ENCODE results near the gene MGAT4A. TPM values are rescaled to one million over a fixed set of nuclear protein-coding genes. Genes with fewer than 3 reads are reported as not detected.
"Not testable (repeated sequence)": the region's sequence is repeated elsewhere in the genome, so short reads cannot be mapped to it uniquely, and the experiment has no call there.

Gene MGAT4A
- total RNA-seq, 2 experiments from 2014 or later = 93.9 to 109 TPM

GRCh38 chr2:98753801-98754200 is 22.9 kb upstream of the MGAT4A start:
- Mint-ChIP-seq H3K36me3 (ENCODE audit: low read depth) (peaks cover 10% of the 10 kb centered on the region), H3K4me3 (no peak overlapping the region), H3K9me3 (peaks cover 22% of the 10 kb centered on the region), H3K4me1 (peaks cover 29% of the 10 kb centered on the region), H3K27ac (no peak overlapping the region), H3K27me3 (no peaks in the 10 kb centered on the region)
- ChIA-PET POLR2A (no interaction called here), CTCF (no interaction called here)
- DNase-seq = no peak

- CTCF ChIA-PET = interaction anchor here (1.1 to 1.3 kb wide), 2 partner anchors 14 to 19 kb away, joined by 3 to 4 read pairs; no protein-coding TSS in a partner anchor
- DNase-seq, H3K27ac Mint-ChIP-seq, POLR2A ChIA-PET, H3K4me3 Mint-ChIP-seq, H3K27me3 Mint-ChIP-seq: not testable (repeated sequence)
- Mint-ChIP-seq H3K36me3 (ENCODE audit: low read depth) (peaks cover 10% of the 10 kb centered on the region), H3K4me1 (peaks cover 29% of the 10 kb centered on the region), H3K9me3 (peaks cover 22% of the 10 kb centered on the region)
Measured at GRCh38 chr2:98752711-98753110, 21.8 kb upstream of the MGAT4A start.

- H3K4me3 Mint-ChIP-seq = no peak overlapping the region
- H3K9me3 Mint-ChIP-seq = peaks cover 18% of the 10 kb centered on the region
- ChIA-PET CTCF (interaction anchor here (1.3 kb wide), 1 partner anchor 13 kb away, joined by 4 read pairs; no protein-coding TSS in a partner anchor), POLR2A (no interaction called here)
- peaks cover 7% of the 10 kb centered on the region for H3K36me3 Mint-ChIP-seq (ENCODE audit: low read depth)
- H3K4me1 Mint-ChIP-seq = peaks cover 23% of the 10 kb centered on the region
- no peak overlapping the region for H3K27ac Mint-ChIP-seq
- DNase-seq = no peak
- no peaks in the 10 kb centered on the region for H3K27me3 Mint-ChIP-seq
Measured at GRCh38 chr2:98751748-98752147, 20.8 kb upstream of the MGAT4A start.

- CTCF ChIA-PET = interaction anchor here (0.7 to 1.3 kb wide), 3 partner anchors 9 to 76 kb away, joined by 3 to 4 read pairs (median 3); no protein-coding TSS in a partner anchor
- DNase-seq = no peak
- peaks cover 23% of the 10 kb centered on the region for H3K4me1 Mint-ChIP-seq
- H3K4me3 Mint-ChIP-seq = no peak overlapping the region
- peaks cover 18% of the 10 kb centered on the region for H3K9me3 Mint-ChIP-seq
- H3K27ac Mint-ChIP-seq = no peak overlapping the region
- H3K36me3 Mint-ChIP-seq (ENCODE audit: low read depth) = peaks cover 7% of the 10 kb centered on the region
- no peaks in the 10 kb centered on the region for H3K27me3 Mint-ChIP-seq
- POLR2A ChIA-PET = no interaction called here
Measured at GRCh38 chr2:98750593-98751282, 19.8 kb upstream of the MGAT4A start.

GRCh38 chr2:98749066-98749450 is 18.1 kb upstream of the MGAT4A start:
- H3K27ac Mint-ChIP-seq = no peak overlapping the region
- ChIA-PET CTCF (interaction anchor here (1.5 to 3.2 kb wide), 4 partner anchors 9 to 36 kb away, joined by 3 to 8 read pairs (median 6); no protein-coding TSS in a partner anchor), POLR2A (no interaction called here)
- peaks cover 36% of the 10 kb centered on the region for H3K4me1 Mint-ChIP-seq
- H3K9me3 Mint-ChIP-seq = peaks cover 26% of the 10 kb centered on the region
- DNase-seq = no peak
- H3K36me3 Mint-ChIP-seq (ENCODE audit: low read depth) = peaks cover 16% of the 10 kb centered on the region
- no peaks in the 10 kb centered on the region for H3K27me3 Mint-ChIP-seq
- no peak overlapping the region for H3K4me3 Mint-ChIP-seq

- H3K36me3 Mint-ChIP-seq (ENCODE audit: low read depth) = peaks cover 16% of the 10 kb centered on the region
- peaks cover 21% of the 10 kb centered on the region for H3K9me3 Mint-ChIP-seq
- ChIA-PET POLR2A (no interaction called here), CTCF (interaction anchor here (1.0 to 3.2 kb wide), 6 partner anchors 9 to 36 kb away, joined by 3 to 8 read pairs (median 4); no protein-coding TSS in a partner anchor)
- peaks cover 39% of the 10 kb centered on the region for H3K4me1 Mint-ChIP-seq
- no peak for DNase-seq
- H3K27me3 Mint-ChIP-seq = no peaks in the 10 kb centered on the region
- H3K27ac Mint-ChIP-seq = no peak overlapping the region
- H3K4me3 Mint-ChIP-seq = no peak overlapping the region
Measured at GRCh38 chr2:98748292-98749065, 17.5 kb upstream of the MGAT4A start.

- H3K4me1 Mint-ChIP-seq = peaks cover 41% of the 10 kb centered on the region
- H3K9me3 Mint-ChIP-seq = peaks cover 18% of the 10 kb centered on the region
- no peak overlapping the region for H3K4me3 Mint-ChIP-seq
- H3K27me3 Mint-ChIP-seq = no peaks in the 10 kb centered on the region
- POLR2A ChIA-PET = no interaction called here
- H3K36me3 Mint-ChIP-seq (ENCODE audit: low read depth) = peaks cover 17% of the 10 kb centered on the region
- no peak for DNase-seq
- H3K27ac Mint-ChIP-seq = no peak overlapping the region
- CTCF ChIA-PET = interaction anchor here (1.0 to 3.2 kb wide), 7 partner anchors 10 to 35 kb away, joined by 3 to 8 read pairs (median 4); no protein-coding TSS in a partner anchor
Measured at GRCh38 chr2:98747888-98748287, 17.0 kb upstream of the MGAT4A start.

GRCh38 chr2:98746426-98746825 is 15.5 kb upstream of the MGAT4A start:
- ChIA-PET POLR2A (no interaction called here), CTCF (interaction anchor here (3.2 kb wide), 1 partner anchor 11 kb away, joined by 7 read pairs; no protein-coding TSS in a partner anchor)
- Mint-ChIP-seq H3K9me3 (peaks cover 10% of the 10 kb centered on the region), H3K4me1 (peaks cover 47% of the 10 kb centered on the region), H3K36me3 (ENCODE audit: low read depth) (peaks cover 21% of the 10 kb centered on the region), H3K4me3 (no peak overlapping the region), H3K27me3 (no peaks in the 10 kb centered on the region), H3K27ac (no peak overlapping the region)
- DNase-seq = no peak

- no peak overlapping the region for H3K27ac Mint-ChIP-seq
- ChIA-PET CTCF (interaction anchor here (1.0 to 1.5 kb wide), 4 partner anchors 10 to 19 kb away, joined by 3 to 4 read pairs (median 4); no protein-coding TSS in a partner anchor), POLR2A (no interaction called here)
- H3K27me3 Mint-ChIP-seq = no peaks in the 10 kb centered on the region
- DNase-seq = no peak
- H3K36me3 Mint-ChIP-seq (ENCODE audit: low read depth) = peaks cover 15% of the 10 kb centered on the region
- peaks cover 9% of the 10 kb centered on the region for H3K9me3 Mint-ChIP-seq
- H3K4me3 Mint-ChIP-seq = no peak overlapping the region
- peaks cover 42% of the 10 kb centered on the region for H3K4me1 Mint-ChIP-seq
Measured at GRCh38 chr2:98744595-98744994, 13.7 kb upstream of the MGAT4A start.

GRCh38 chr2:98743835-98744234 is 12.9 kb upstream of the MGAT4A start:
- POLR2A ChIA-PET = no interaction called here
- no peaks in the 10 kb centered on the region for H3K27me3 Mint-ChIP-seq
- CTCF ChIA-PET = interaction anchor here (0.7 to 1.5 kb wide), 4 partner anchors 9 to 684 kb away, joined by 3 to 4 read pairs (median 4); no protein-coding TSS in a partner anchor
- no peak overlapping the region for H3K27ac Mint-ChIP-seq
- H3K9me3 Mint-ChIP-seq = peaks cover 9% of the 10 kb centered on the region
- H3K4me1 Mint-ChIP-seq = peaks cover 37% of the 10 kb centered on the region
- no peak overlapping the region for H3K4me3 Mint-ChIP-seq
- no peak for DNase-seq
- H3K36me3 Mint-ChIP-seq (ENCODE audit: low read depth) = peaks cover 15% of the 10 kb centered on the region

GRCh38 chr2:98739020-98739419 is 8.1 kb upstream of the MGAT4A start:
- POLR2A ChIA-PET = no interaction called here

GRCh38 chr2:98738304-98738703 is 7.4 kb upstream of the MGAT4A start:
- Mint-ChIP-seq H3K27ac (peak overlapping the region; percentile 33), H3K36me3 (ENCODE audit: low read depth) (peaks cover 24% of the 10 kb centered on the region), H3K27me3 (no peaks in the 10 kb centered on the region), H3K4me1 (peaks cover 54% of the 10 kb centered on the region), H3K9me3 (no peaks in the 10 kb centered on the region), H3K4me3 (no peak overlapping the region)
- ChIA-PET POLR2A (interaction anchor here (0.5 kb wide), 2 partner anchors 20 to 81 kb away, joined by 3 to 5 read pairs; no protein-coding TSS in a partner anchor), CTCF (interaction anchor here (1.1 to 2.3 kb wide), 4 partner anchors 8 to 20 kb away, joined by 4 to 8 read pairs (median 4); no protein-coding TSS in a partner anchor)
- DNase-seq = no peak

More at GRCh38 chr2:98739020-98739419, 8.1 kb upstream of the MGAT4A start:
- Mint-ChIP-seq H3K27me3 (no peaks in the 10 kb centered on the region), H3K27ac (no peak overlapping the region), H3K4me1 (peaks cover 51% of the 10 kb centered on the region), H3K4me3 (no peak overlapping the region), H3K36me3 (ENCODE audit: low read depth) (peaks cover 21% of the 10 kb centered on the region), H3K9me3 (no peaks in the 10 kb centered on the region)
- DNase-seq = no peak
- CTCF ChIA-PET = interaction anchor here (1.1 to 2.3 kb wide), 3 partner anchors 9 to 19 kb away, joined by 4 to 8 read pairs (median 4); no protein-coding TSS in a partner anchor

All from activated CD4-positive, alpha-beta T cell treated with anti-CD3 and anti-CD28 coated beads, Interleukin-2, amount 10 ng/mL, durations not matched to agents 7 days and 5 days (primary cell).